Thyroid gland (tissue), 4 donors: ENCODE measurements around the gene ARF4. TPM values are rescaled to one million over a fixed set of nuclear protein-coding genes. Genes with fewer than 3 reads are reported as not detected.

ENCODE experiments used
- DNase-seq, 2 donors: peaks; one replicate each; pipeline ENCODE4 v3.0.0-alpha.2; 2019
- H3K27ac ChIP-seq, 3 donors: fragments of 200-600 bp; sonication (generic); 1 replicate in 2 of 3; 2 replicates in 1 of 3; pipeline ENCODE4 v1.5.1; 2016 to 2019; ENCODE audit warnings: mild to moderate bottlenecking in 1 of 3, moderate library complexity in 1 of 3
- H3K27me3 ChIP-seq: fragments of 200-600 bp; sonication (generic); one replicate; pipeline ENCODE4 v1.5.1; 2019
- H3K36me3 ChIP-seq, 2 donors: fragments of 200-600 bp; sonication (generic); one replicate each; pipeline ENCODE4 v1.5.1; 2016 to 2019
- H3K4me1 ChIP-seq, 2 donors: fragments of 200-600 bp; sonication (generic); one replicate each; pipeline ENCODE4 v1.5.1; 2017 to 2019
- H3K4me3 ChIP-seq, 3 donors: fragments of 200-600 bp; sonication (generic); replicated peaks in 1 of 3; 1 replicate in 2 of 3; 2 replicates in 1 of 3; pipeline ENCODE4 v1.5.1; 2016; ENCODE audit warnings: mild to moderate bottlenecking in 1 of 3
- H3K9me3 ChIP-seq: fragments of 200-600 bp; sonication (generic); one replicate; pipeline ENCODE4 v1.5.1; 2017
- POLR2A ChIP-seq, 2 donors: fragments of 450-650 bp; IDR thresholded peaks; one replicate each; pipeline ENCODE4 v1.6.1; 2017; ENCODE audit warnings: antibody characterized with exemption in 2 of 2, mild to moderate bottlenecking in 2 of 2, moderate library complexity in 1 of 2
- WGBS, 2 donors: methylation state at CpG; one replicate each; pipeline ENCODE4 v1.1.5; 2017; 5-methylcytosine and 5-hydroxymethylcytosine counted together
- intact Hi-C: fragments of 100-400 bp; cut with DNase I; formaldehyde crosslinking; loops from one replicate; pipeline ENCODE4 v1.15.1; 2023
- total RNA-seq, 4 donors: library from RNA; depleted of rRNA; stranded (reverse); fragments of >200 nt; gene quantifications; one replicate each; pipeline ENCODE4 v1.2.3, GENCODE V29; 2016
- TF ChIP-seq, protein P1 (sequence below), 6 experiments: fragments of 200-600 bp in 3 of 6; fragments of 450-650 bp in 3 of 6; sonication (generic) in 3 of 6; IDR thresholded peaks; one replicate each; pipeline ENCODE4 v1.5.1; 2016 to 2019; ENCODE audit warnings: antibody characterized with exemption in 6 of 6, mild to moderate bottlenecking in 2 of 6, inconsistent platforms in 1 of 6, moderate library complexity in 1 of 6

The ARF4 gene
- total RNA-seq, 4 donors from 2014 or later: 125 to 195 (median 159) TPM

DNA sequence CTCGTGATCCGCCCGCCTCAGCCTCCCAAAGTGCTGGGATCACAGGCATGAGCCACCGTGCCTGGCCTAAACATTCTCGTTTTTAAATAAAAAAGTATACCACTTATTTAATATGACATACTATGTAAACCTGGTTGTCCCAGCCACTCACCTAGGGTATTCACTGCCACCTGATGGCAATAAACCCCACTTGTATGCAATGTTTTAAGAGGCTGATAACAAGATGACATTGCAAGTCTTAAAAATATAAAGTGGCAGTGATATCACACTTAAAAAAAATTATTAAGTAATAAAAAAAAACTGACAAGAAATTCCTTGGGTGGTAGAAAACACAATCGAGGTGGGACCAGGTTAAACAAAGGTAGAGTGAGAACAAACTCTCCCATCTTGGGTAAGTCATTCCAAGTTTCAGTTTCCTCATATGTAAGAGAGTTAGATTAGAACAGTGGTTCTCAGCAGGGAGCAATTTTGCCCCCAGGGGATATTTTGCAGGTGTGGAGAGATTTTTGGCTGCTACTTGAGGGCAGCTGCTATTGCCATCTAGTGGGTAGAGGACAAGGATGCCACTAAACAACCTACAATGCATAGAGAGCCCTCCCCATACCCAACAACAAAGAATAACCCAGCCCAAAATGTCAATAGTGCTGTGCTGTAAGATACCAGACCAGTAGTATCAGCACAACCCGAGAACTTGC, 14.5 kb downstream of the ARF4 start:
- DNase-seq: no peak
- H3K9me3 ChIP-seq: no peaks in the 10 kb centered on the region
- H3K27me3 ChIP-seq: no peaks in the 10 kb centered on the region
- H3K27ac ChIP-seq: no peak overlapping the region
- 91 to 94% methylated on average over 7 of the region's 7 CpGs for WGBS, 2 donors
- H3K36me3 ChIP-seq: peaks cover 3 to 9% of the 10 kb centered on the region in 2 donors
- peaks cover 10 to 21% of the 10 kb centered on the region in 2 donors for H3K4me1 ChIP-seq
- no peak overlapping the region for H3K4me3 ChIP-seq
- intact Hi-C loops: no loop called here
- TF ChIP-seq POLR2A (IDR thresholded peaks at IDR 0.05): no peak
- TF ChIP-seq, protein P1, sequence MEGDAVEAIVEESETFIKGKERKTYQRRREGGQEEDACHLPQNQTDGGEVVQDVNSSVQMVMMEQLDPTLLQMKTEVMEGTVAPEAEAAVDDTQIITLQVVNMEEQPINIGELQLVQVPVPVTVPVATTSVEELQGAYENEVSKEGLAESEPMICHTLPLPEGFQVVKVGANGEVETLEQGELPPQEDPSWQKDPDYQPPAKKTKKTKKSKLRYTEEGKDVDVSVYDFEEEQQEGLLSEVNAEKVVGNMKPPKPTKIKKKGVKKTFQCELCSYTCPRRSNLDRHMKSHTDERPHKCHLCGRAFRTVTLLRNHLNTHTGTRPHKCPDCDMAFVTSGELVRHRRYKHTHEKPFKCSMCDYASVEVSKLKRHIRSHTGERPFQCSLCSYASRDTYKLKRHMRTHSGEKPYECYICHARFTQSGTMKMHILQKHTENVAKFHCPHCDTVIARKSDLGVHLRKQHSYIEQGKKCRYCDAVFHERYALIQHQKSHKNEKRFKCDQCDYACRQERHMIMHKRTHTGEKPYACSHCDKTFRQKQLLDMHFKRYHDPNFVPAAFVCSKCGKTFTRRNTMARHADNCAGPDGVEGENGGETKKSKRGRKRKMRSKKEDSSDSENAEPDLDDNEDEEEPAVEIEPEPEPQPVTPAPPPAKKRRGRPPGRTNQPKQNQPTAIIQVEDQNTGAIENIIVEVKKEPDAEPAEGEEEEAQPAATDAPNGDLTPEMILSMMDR (IDR thresholded peaks at IDR 0.05): peak in 1 of 6 experiments; percentile 6

- no peaks in the 10 kb centered on the region for H3K27me3 ChIP-seq
- peaks cover 33 to 36% of the 10 kb centered on the region in 2 donors for H3K36me3 ChIP-seq
- TF ChIP-seq, protein P1 (IDR thresholded peaks at IDR 0.05): no peak
- no peak for TF ChIP-seq POLR2A (IDR thresholded peaks at IDR 0.05)
- H3K4me1 ChIP-seq: peaks cover 14 to 17% of the 10 kb centered on the region in 2 donors
- H3K27ac ChIP-seq: peak overlapping the region; percentile 45 to 67 (median 67)
- 66 to 76% methylated on average over 9 of the region's 9 CpGs for WGBS, 2 donors
- no peak overlapping the region for H3K4me3 ChIP-seq
- intact Hi-C loops: no loop called here
- H3K9me3 ChIP-seq: no peaks in the 10 kb centered on the region
- peak; percentile 54 to 79 for DNase-seq
Observed at GRCh38 chr3:57577801-57578200, 19.3 kb downstream of the ARF4 start.

- Histone ChIP-seq H3K27me3 (no peaks in the 10 kb centered on the region), H3K27ac (peak overlapping the region in 1 of 3 donors; percentile 67), H3K36me3 (peaks cover 40 to 48% of the 10 kb centered on the region in 2 donors), H3K4me1 (peaks cover 14 to 17% of the 10 kb centered on the region in 2 donors), H3K4me3 (no peak overlapping the region), H3K9me3 (no peaks in the 10 kb centered on the region)
- WGBS, 2 donors: 90 to 93% methylated on average over 3 of the region's 3 CpGs
- DNase-seq: no peak
- intact Hi-C loops: no loop called here
- TF ChIP-seq POLR2A (IDR thresholded peaks at IDR 0.05): no peak
- TF ChIP-seq, protein P1 (IDR thresholded peaks at IDR 0.05): no peak
Observed at GRCh38 chr3:57575966-57576626, 21.0 kb downstream of the ARF4 start.

- Histone ChIP-seq H3K4me3 (no peak overlapping the region), H3K27me3 (no peaks in the 10 kb centered on the region), H3K9me3 (no peaks in the 10 kb centered on the region), H3K4me1 (peaks cover 2 to 6% of the 10 kb centered on the region in 2 donors), H3K27ac (no peak overlapping the region), H3K36me3 (peaks cover 37 to 51% of the 10 kb centered on the region in 2 donors)
- intact Hi-C loops: no loop called here
- TF ChIP-seq POLR2A (IDR thresholded peaks at IDR 0.05): no peak
- TF ChIP-seq, protein P1 (IDR thresholded peaks at IDR 0.05): no peak
- no peak for DNase-seq
- WGBS, 2 donors: 81 to 86% methylated on average over 3 of the region's 3 CpGs
Observed at GRCh38 chr3:57572096-57572495, 25.0 kb downstream of the ARF4 start.

DNA sequence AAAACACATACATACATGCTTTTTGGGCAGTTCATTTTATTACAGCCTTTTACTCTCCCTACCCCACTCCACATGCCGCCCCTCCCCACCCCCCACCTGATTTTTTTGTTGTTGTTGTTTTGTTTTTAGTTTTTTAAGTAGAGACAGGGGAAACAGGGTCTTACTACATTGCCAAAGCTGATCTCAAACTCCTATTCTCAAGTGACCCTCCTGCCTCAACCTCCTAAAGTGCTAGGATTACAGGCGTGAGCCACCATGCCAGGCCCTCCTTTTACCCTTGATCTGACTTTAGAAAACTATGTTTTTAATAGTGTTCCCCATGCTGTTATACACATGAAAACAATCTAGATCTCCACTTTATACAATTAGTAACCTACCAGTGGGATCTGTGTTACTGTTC, 26.3 kb downstream of the ARF4 start:
- Histone ChIP-seq H3K9me3 (no peaks in the 10 kb centered on the region), H3K4me3 (no peak overlapping the region), H3K27me3 (no peaks in the 10 kb centered on the region), H3K4me1 (no peaks in the 10 kb centered on the region), H3K36me3 (peaks cover 34 to 47% of the 10 kb centered on the region in 2 donors), H3K27ac (no peak overlapping the region)
- TF ChIP-seq POLR2A (IDR thresholded peaks at IDR 0.05): no peak
- TF ChIP-seq, protein P1 (IDR thresholded peaks at IDR 0.05): no peak
- no peak for DNase-seq
- 99% methylated on average over 2 of the region's 2 CpGs for WGBS, 2 donors
- intact Hi-C loops: no loop called here
